Lower lobe of right lung (tissue), 2 donors: ENCODE data around the gene SPCS3. TPM values are rescaled to one million over a fixed set of nuclear protein-coding genes. Genes with fewer than 3 reads are reported as not detected.
"Not testable (repeated sequence)": the region's sequence is repeated elsewhere in the genome, so short reads cannot be mapped to it uniquely, and the experiment has no call there.

ENCODE experiments used
- ATAC-seq, 2 donors: fragments of 200-7000 bp; cut with Tn5 transposase; one replicate each; pipeline ENCODE4 v1.9.1; 2020 to 2022; ENCODE audit warnings: mild to moderate bottlenecking in 2 of 2, moderate library complexity in 2 of 2
- DNase-seq: peaks from one replicate; pipeline ENCODE4 v3.0.0-alpha.2; 2020
- H3K27ac ChIP-seq: fragments of 200-600 bp; one replicate; pipeline ENCODE4 v1.8.0; 2022
- H3K27me3 ChIP-seq: fragments of 200-600 bp; one replicate; pipeline ENCODE4 v1.8.0; 2022; ENCODE audit warnings: low read depth
- H3K36me3 ChIP-seq: fragments of 200-600 bp; one replicate; pipeline ENCODE4 v1.8.0; 2022; ENCODE audit warnings: mild to moderate bottlenecking
- H3K4me1 ChIP-seq: fragments of 200-600 bp; one replicate; pipeline ENCODE4 v1.8.0; 2022
- H3K4me3 ChIP-seq: fragments of 200-600 bp; one replicate; pipeline ENCODE4 v1.8.0; 2022; ENCODE audit warnings: mild to moderate bottlenecking
- H3K9me3 ChIP-seq: fragments of 200-600 bp; one replicate; pipeline ENCODE4 v1.8.0; 2022
- intact Hi-C: fragments of 100-400 bp; cut with DNase I; formaldehyde crosslinking; loops from one replicate; pipeline ENCODE4 v1.11.0; 2022
- total RNA-seq: library from RNA; stranded (reverse); fragmentation: NEBNext Ultra II Directional; extraction: Animal tissue kit (Norgen Biotek cat#: 25700); gene quantifications from one replicate; pipeline ENCODE4 v1.2.1, GENCODE V29; 2021
- TF ChIP-seq, protein P1 (sequence below): fragments of 200-600 bp; IDR thresholded peaks from one replicate; pipeline ENCODE4 v1.8.0; 2022; ENCODE audit warnings: antibody characterized with exemption, mild to moderate bottlenecking
- donor health status: DM: no; HTN: yes; CAD: no; lungs with severe emphysema.

Gene SPCS3
- total RNA-seq, 1 donor from 2014 or later = 129 TPM

GRCh38 chr4:176288020-176288419 lies 31.7 kb upstream of the SPCS3 start:
- no peaks in the 10 kb centered on the region for H3K27me3 ChIP-seq
- no peak overlapping the region for H3K4me3 ChIP-seq
- no peaks in the 10 kb centered on the region for H3K4me1 ChIP-seq
- ATAC-seq (no peak), DNase-seq (no peak)
- TF ChIP-seq, protein P1, sequence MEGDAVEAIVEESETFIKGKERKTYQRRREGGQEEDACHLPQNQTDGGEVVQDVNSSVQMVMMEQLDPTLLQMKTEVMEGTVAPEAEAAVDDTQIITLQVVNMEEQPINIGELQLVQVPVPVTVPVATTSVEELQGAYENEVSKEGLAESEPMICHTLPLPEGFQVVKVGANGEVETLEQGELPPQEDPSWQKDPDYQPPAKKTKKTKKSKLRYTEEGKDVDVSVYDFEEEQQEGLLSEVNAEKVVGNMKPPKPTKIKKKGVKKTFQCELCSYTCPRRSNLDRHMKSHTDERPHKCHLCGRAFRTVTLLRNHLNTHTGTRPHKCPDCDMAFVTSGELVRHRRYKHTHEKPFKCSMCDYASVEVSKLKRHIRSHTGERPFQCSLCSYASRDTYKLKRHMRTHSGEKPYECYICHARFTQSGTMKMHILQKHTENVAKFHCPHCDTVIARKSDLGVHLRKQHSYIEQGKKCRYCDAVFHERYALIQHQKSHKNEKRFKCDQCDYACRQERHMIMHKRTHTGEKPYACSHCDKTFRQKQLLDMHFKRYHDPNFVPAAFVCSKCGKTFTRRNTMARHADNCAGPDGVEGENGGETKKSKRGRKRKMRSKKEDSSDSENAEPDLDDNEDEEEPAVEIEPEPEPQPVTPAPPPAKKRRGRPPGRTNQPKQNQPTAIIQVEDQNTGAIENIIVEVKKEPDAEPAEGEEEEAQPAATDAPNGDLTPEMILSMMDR = no peak
- H3K27ac ChIP-seq = no peak overlapping the region
- H3K36me3 ChIP-seq = no peaks in the 10 kb centered on the region
- H3K9me3 ChIP-seq = no peaks in the 10 kb centered on the region
- intact Hi-C loops = no loop called here

GRCh38 chr4:176289561-176289960 lies 30.2 kb upstream of the SPCS3 start:
- no peaks in the 10 kb centered on the region for H3K9me3 ChIP-seq
- TF ChIP-seq, protein P1 = no peak
- no peak overlapping the region for H3K27ac ChIP-seq
- ATAC-seq = no peak
- no peaks in the 10 kb centered on the region for H3K36me3 ChIP-seq
- intact Hi-C loops = no loop called here
- no peaks in the 10 kb centered on the region for H3K27me3 ChIP-seq
- no peaks in the 10 kb centered on the region for H3K4me1 ChIP-seq
- H3K4me3 ChIP-seq = no peak overlapping the region
- DNase-seq = no peak

DNA sequence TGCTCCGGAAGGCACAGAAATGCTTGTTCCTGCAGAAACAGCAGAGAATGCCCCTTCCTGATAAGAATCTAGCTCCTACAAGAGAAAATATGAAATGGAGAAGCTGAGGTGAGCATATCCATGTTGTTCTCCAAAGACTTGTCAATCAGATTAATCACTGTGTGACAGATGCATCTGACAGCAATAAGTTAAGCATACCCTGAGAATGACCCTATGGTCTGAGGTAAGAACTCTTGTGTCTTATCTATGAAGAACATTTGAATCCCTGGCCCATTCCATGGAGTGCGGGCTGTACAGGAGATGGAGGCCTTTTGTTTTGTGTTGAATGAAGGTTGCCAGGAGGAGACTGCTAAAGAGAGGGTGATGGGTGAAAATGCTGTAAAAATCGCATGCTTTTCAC lies 29.2 kb upstream of the SPCS3 start:
- Histone ChIP-seq H3K36me3 (no peaks in the 10 kb centered on the region), H3K4me3 (no peak overlapping the region), H3K9me3 (no peaks in the 10 kb centered on the region), H3K27ac (no peak overlapping the region), H3K27me3 (no peaks in the 10 kb centered on the region), H3K4me1 (no peaks in the 10 kb centered on the region)
- TF ChIP-seq, protein P1 = no peak
- ATAC-seq = no peak
- DNase-seq = no peak
- intact Hi-C loops = no loop called here

- Histone ChIP-seq H3K4me1 (no peaks in the 10 kb centered on the region), H3K9me3 (no peaks in the 10 kb centered on the region), H3K4me3 (no peak overlapping the region), H3K36me3 (no peaks in the 10 kb centered on the region), H3K27me3 (no peaks in the 10 kb centered on the region), H3K27ac (no peak overlapping the region)
- ATAC-seq (no peak), DNase-seq (no peak)
- TF ChIP-seq, protein P1 = no peak
- intact Hi-C loops = no loop called here
Measured at GRCh38 chr4:176291748-176292147, 28.0 kb upstream of the SPCS3 start.

DNA sequence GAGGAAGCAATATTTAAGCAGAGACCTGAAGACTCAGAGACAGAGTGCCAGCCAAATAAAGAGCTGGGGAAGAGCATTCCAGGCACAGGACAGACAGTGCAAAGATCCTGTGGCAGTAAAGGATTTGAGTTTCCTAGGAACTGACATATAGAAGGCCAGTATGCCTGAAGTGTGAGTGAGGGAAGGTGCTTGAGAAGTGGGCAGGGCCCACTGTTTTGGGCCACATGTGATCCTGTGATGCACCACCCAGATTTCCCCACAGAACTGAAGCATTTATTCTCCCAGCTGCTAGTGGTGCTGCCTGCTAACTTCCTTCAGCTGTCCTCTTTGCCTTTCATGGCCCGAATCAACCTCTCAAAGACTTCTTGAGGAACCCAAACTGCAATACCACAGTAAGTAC lies 26.8 kb upstream of the SPCS3 start:
- Histone ChIP-seq H3K9me3 (no peaks in the 10 kb centered on the region), H3K4me1 (no peaks in the 10 kb centered on the region), H3K27me3 (no peaks in the 10 kb centered on the region), H3K36me3 (no peaks in the 10 kb centered on the region), H3K4me3 (no peak overlapping the region), H3K27ac (no peak overlapping the region)
- intact Hi-C loops = no loop called here
- TF ChIP-seq, protein P1 = no peak
- ATAC-seq (no peak), DNase-seq (no peak)

GRCh38 chr4:176293660-176294059 lies 26.1 kb upstream of the SPCS3 start:
- Histone ChIP-seq H3K36me3 (no peaks in the 10 kb centered on the region), H3K9me3 (no peaks in the 10 kb centered on the region), H3K27me3 (no peaks in the 10 kb centered on the region), H3K4me3 (no peak overlapping the region), H3K4me1 (no peaks in the 10 kb centered on the region), H3K27ac (no peak overlapping the region)
- TF ChIP-seq, protein P1 = no peak
- DNase-seq (no peak), ATAC-seq (no peak)
- intact Hi-C loops = no loop called here

DNA sequence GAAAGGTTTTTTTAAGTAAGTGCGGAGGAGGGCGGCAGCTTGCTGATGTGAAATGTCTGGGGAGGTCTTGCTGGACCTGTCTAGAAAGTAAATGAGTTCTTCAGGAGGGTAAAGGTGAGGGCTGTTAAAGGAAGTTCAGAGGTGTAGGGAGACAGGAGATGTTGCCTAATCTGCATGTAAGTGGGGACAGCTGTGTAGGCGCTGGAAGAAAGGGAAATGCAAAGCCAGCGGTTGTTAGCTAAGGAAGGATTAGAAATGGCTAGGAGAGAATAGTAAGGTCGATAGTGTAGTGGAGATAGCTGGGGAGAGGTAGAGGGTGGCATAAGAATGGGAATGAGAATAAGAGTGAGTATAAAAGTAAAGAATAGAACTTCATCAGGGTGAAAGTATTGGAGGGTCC lies 23.9 kb upstream of the SPCS3 start:
- DNase-seq, H3K9me3 ChIP-seq, H3K27me3 ChIP-seq, H3K36me3 ChIP-seq, intact Hi-C loops, H3K4me3 ChIP-seq, H3K27ac ChIP-seq, H3K4me1 ChIP-seq, ATAC-seq: not testable (repeated sequence)
